ENCODE data around the gene ITGB3BP. TPM values are rescaled to one million over a fixed set of nuclear protein-coding genes. Genes with fewer than 3 reads are reported as not detected.

The ITGB3BP gene
- total RNA-seq, 1 experiment from 2014 or later: 79.2 TPM

- no peaks in the 10 kb centered on the region for H3K27me3 ChIP-seq (ENCODE audit: insufficient read depth, low read depth)
- peaks cover 5% of the 10 kb centered on the region for H3K36me3 ChIP-seq (ENCODE audit: low read depth)
- no peak overlapping the region for H2AFZ ChIP-seq
- H3K4me3 ChIP-seq: no peak overlapping the region
- H3K79me2 ChIP-seq (ENCODE audit: low read depth): no peaks in the 10 kb centered on the region
- no TSS peak for BruUV-seq (replicated peaks)
- H4K20me1 ChIP-seq (ENCODE audit: insufficient read depth): no peaks in the 10 kb centered on the region; the same call in 1 of the 2 replicates
- intact Hi-C loops (cut with micrococcal nuclease; ENCODE audit: unreplicated experiment): no loop called here
- TF ChIP-seq CTCF (conservative IDR thresholded peaks at IDR 0.05) (no peak), EZH2 (IDR thresholded peaks at IDR 0.05; ENCODE audit: low read depth) (no peak)
- H3K9me3 ChIP-seq (ENCODE audit: insufficient read depth, low read depth): no peaks in the 10 kb centered on the region
- H3K9me2 ChIP-seq (ENCODE audit: insufficient read depth): no peaks in the 10 kb centered on the region
- H3K27ac ChIP-seq: no peak overlapping the region
- no peaks in the 10 kb centered on the region for H3F3A ChIP-seq (ENCODE audit: insufficient read depth, low read depth)
- CTCF ChIA-PET: no interaction called here
- POLR2A ChIA-PET (ENCODE audit: unreplicated experiment): no interaction called here
- no peaks in the 10 kb centered on the region for H3K4me1 ChIP-seq (replicated peaks; ENCODE audit: insufficient read depth)
- DNase-seq: no peak
- H3K4me2 ChIP-seq: no peak overlapping the region
Measured at GRCh38 chr1:63533931-63534330, 10.9 kb upstream of the ITGB3BP start.

- POLR2A ChIA-PET (ENCODE audit: unreplicated experiment): no interaction called here
- BruUV-seq (replicated peaks): no TSS peak
- intact Hi-C loops (cut with micrococcal nuclease; ENCODE audit: unreplicated experiment): no loop called here
Measured at GRCh38 chr1:63532727-63533126, 9.7 kb upstream of the ITGB3BP start.

GRCh38 chr1:63524201-63524600 lies 1.2 kb upstream of the ITGB3BP start:
- H3K4me3 ChIP-seq: peak overlapping the region; percentile 98
- BruUV-seq (replicated peaks): no TSS peak
- H3K27me3 ChIP-seq (ENCODE audit: insufficient read depth, low read depth): no peaks in the 10 kb centered on the region
- H4K20me1 ChIP-seq (ENCODE audit: insufficient read depth): no peaks in the 10 kb centered on the region
- H3K27ac ChIP-seq: peak overlapping the region; percentile 67
- no peaks in the 10 kb centered on the region for H3K9me2 ChIP-seq (ENCODE audit: insufficient read depth)
- H3K79me2 ChIP-seq (ENCODE audit: low read depth): peaks cover 49% of the 10 kb centered on the region
- H3K36me3 ChIP-seq (ENCODE audit: low read depth): peaks cover 14% of the 10 kb centered on the region
- H2AFZ ChIP-seq: peak overlapping the region; percentile 100
- peaks cover 6% of the 10 kb centered on the region; the same call in 1 of the 2 replicates for H3F3A ChIP-seq (ENCODE audit: insufficient read depth, low read depth)
- intact Hi-C loops (cut with micrococcal nuclease; ENCODE audit: unreplicated experiment): loop anchor here (5.0 kb wide), 1 partner anchor 207 kb away; no protein-coding TSS in a partner anchor
- H3K4me1 ChIP-seq (replicated peaks; ENCODE audit: insufficient read depth): peaks cover 24% of the 10 kb centered on the region
- H3K4me2 ChIP-seq: peak overlapping the region; percentile 97
- H3K9me3 ChIP-seq (ENCODE audit: insufficient read depth, low read depth): no peaks in the 10 kb centered on the region
- POLR2A ChIA-PET (ENCODE audit: unreplicated experiment): interaction anchor here (0.6 kb wide), 1 partner anchor 1222 kb away, joined by 8 read pairs; no protein-coding TSS in a partner anchor
- CTCF ChIA-PET: interaction anchor here (1.6 kb wide), 1 partner anchor 150 kb away, joined by 3 read pairs; no protein-coding TSS in a partner anchor
- no peak for TF ChIP-seq EZH2 (IDR thresholded peaks at IDR 0.05; ENCODE audit: low read depth)
- TF ChIP-seq CTCF (conservative IDR thresholded peaks at IDR 0.05): no peak
- DNase-seq: no peak

More at GRCh38 chr1:63532727-63533126, 9.7 kb upstream of the ITGB3BP start:
- Histone ChIP-seq H3K4me3 (no peak overlapping the region), H3K4me2 (no peak overlapping the region), H3K36me3 (ENCODE audit: low read depth) (peaks cover 10% of the 10 kb centered on the region), H4K20me1 (ENCODE audit: insufficient read depth) (no peaks in the 10 kb centered on the region; the same call in 1 of the 2 replicates), H3K9me3 (ENCODE audit: insufficient read depth, low read depth) (no peaks in the 10 kb centered on the region), H3K4me1 (replicated peaks; ENCODE audit: insufficient read depth) (no peaks in the 10 kb centered on the region), H3K27ac (no peak overlapping the region), H3F3A (ENCODE audit: insufficient read depth, low read depth) (no peaks in the 10 kb centered on the region), H2AFZ (no peak overlapping the region), H3K27me3 (ENCODE audit: insufficient read depth, low read depth) (no peaks in the 10 kb centered on the region), H3K79me2 (ENCODE audit: low read depth) (no peaks in the 10 kb centered on the region), H3K9me2 (ENCODE audit: insufficient read depth) (no peaks in the 10 kb centered on the region)
- no peak for DNase-seq
- CTCF ChIA-PET: no interaction called here
- TF ChIP-seq CTCF (conservative IDR thresholded peaks at IDR 0.05): no peak
- no peak for TF ChIP-seq EZH2 (IDR thresholded peaks at IDR 0.05; ENCODE audit: low read depth)

All from PC-9 (cell line).